GM23338 (cell line): ENCODE results near the gene WNT1. TPM values are rescaled to one million over a fixed set of nuclear protein-coding genes. Genes with fewer than 3 reads are reported as not detected.

Experiments
- ATAC-seq: fragments of 200-7000 bp; cut with Tn5 transposase; 3 replicates; pipeline ENCODE4 v1.9.1; 2020
- DNase-seq: peaks from one replicate; pipeline ENCODE4 v3.0.0-alpha.2; 2015; ENCODE audit warnings: low spot score
- H2AFZ ChIP-seq: fragments of 200-600 bp; sonication (generic); 2 replicates; pipeline ENCODE4 v1.8.0; 2016; ENCODE audit warnings: antibody characterized with exemption, mild to moderate bottlenecking, moderate library complexity
- H3F3A ChIP-seq: fragments of 200-600 bp; sonication (generic); replicated peaks from 2 replicates; pipeline ENCODE4 v1.8.0; 2017; ENCODE audit warnings: antibody characterized with exemption, mixed run types, low read depth
- H3K27ac ChIP-seq: fragments of 200-600 bp; sonication (generic); 2 replicates; pipeline ENCODE4 v1.6.1; 2016; ENCODE audit warnings: low read depth
- H3K27me3 ChIP-seq: fragments of 200-600 bp; sonication (generic); 2 replicates; pipeline ENCODE4 v1.8.0; 2016; ENCODE audit warnings: mild to moderate bottlenecking, mixed run types, moderate library complexity; ENCODE audit not compliant: insufficient read depth
- H3K36me3 ChIP-seq: fragments of 200-600 bp; sonication (generic); 2 replicates; pipeline ENCODE4 v1.8.0; 2016; ENCODE audit warnings: mild to moderate bottlenecking; ENCODE audit not compliant: insufficient read depth
- H3K4me1 ChIP-seq: fragments of 200-600 bp; sonication (generic); 2 replicates; pipeline ENCODE4 v1.8.0; 2016; ENCODE audit warnings: mild to moderate bottlenecking, moderate library complexity; ENCODE audit not compliant: insufficient read depth
- H3K4me2 ChIP-seq: fragments of 200-600 bp; sonication (generic); 2 replicates; pipeline ENCODE4 v1.7.1; 2017; ENCODE audit warnings: mixed run types
- H3K4me3 ChIP-seq: fragments of 200-600 bp; sonication (generic); 2 replicates; pipeline ENCODE4 v1.6.1; 2016; ENCODE audit warnings: mixed run types
- H3K79me2 ChIP-seq: fragments of 200-600 bp; sonication (generic); replicated peaks from 2 replicates; pipeline ENCODE4 v1.8.0; 2017; ENCODE audit warnings: mild to moderate bottlenecking; ENCODE audit not compliant: insufficient read depth
- H3K9me2 ChIP-seq: fragments of 200-600 bp; sonication (generic); 2 replicates; pipeline ENCODE4 v1.8.0; 2017; ENCODE audit not compliant: insufficient read depth
- H4K20me1 ChIP-seq: fragments of 200-600 bp; sonication (generic); replicated peaks from 2 replicates; pipeline ENCODE4 v1.8.0; 2017; ENCODE audit warnings: mild to moderate bottlenecking; ENCODE audit not compliant: insufficient read depth
- H3K27ac Mint-ChIP-seq: 2 replicates; pipeline ENCODE4 v1.8.0; 2020; ENCODE audit warnings: inconsistent platforms, mild to moderate bottlenecking, moderate library complexity, mixed read lengths
- H3K27me3 Mint-ChIP-seq: 3 replicates; pipeline ENCODE4 v1.8.0; 2022; ENCODE audit warnings: low read depth, mild to moderate bottlenecking, moderate library complexity, mixed read lengths, inconsistent platforms; ENCODE audit not compliant: insufficient read depth, poor library complexity
- H3K36me3 Mint-ChIP-seq: 3 replicates; pipeline ENCODE4 v1.8.0; 2021; ENCODE audit warnings: low read depth, mild to moderate bottlenecking, inconsistent platforms, moderate library complexity, mixed read lengths
- H3K4me1 Mint-ChIP-seq: 3 replicates; pipeline ENCODE4 v1.8.0; 2020; ENCODE audit warnings: mild to moderate bottlenecking, inconsistent platforms, mixed read lengths
- H3K4me3 Mint-ChIP-seq: 3 replicates; pipeline ENCODE4 v1.8.0; 2021; ENCODE audit warnings: moderate library complexity, mild to moderate bottlenecking, inconsistent platforms, mixed read lengths
- H3K9me3 Mint-ChIP-seq: 3 replicates; pipeline ENCODE4 v1.8.0; 2020; ENCODE audit warnings: moderate library complexity, mild to moderate bottlenecking, inconsistent platforms, mixed read lengths
- CREB1 ChIP-seq: fragments of 250-450 bp; sonication (Bioruptor Pico); IDR thresholded peaks from 2 replicates; pipeline ENCODE4 v1.5.0; 2020; ENCODE audit warnings: low read depth, mild to moderate bottlenecking, moderate library complexity
- CTCF ChIP-seq, 2 experiments: fragments of 200-600 bp in 1 of 2; sonication (generic) in 1 of 2; conservative IDR thresholded peaks; 2 replicates each; pipeline versions ENCODE4 v1.5.1 to v1.6.1; 2016 to 2017; ENCODE audit warnings: antibody characterized with exemption in 2 of 2, low read depth in 2 of 2, mild to moderate bottlenecking in 2 of 2, moderate library complexity in 1 of 2
- EZH2 ChIP-seq: fragments of 200-600 bp; sonication (generic); IDR thresholded peaks from one replicate; pipeline ENCODE4 v1.8.0; 2017; ENCODE audit warnings: antibody characterized with exemption, mild to moderate bottlenecking, low read depth; ENCODE audit not compliant: unreplicated experiment
- EZH2phosphoT487 ChIP-seq: fragments of 200-600 bp; sonication (generic); IDR thresholded peaks from one replicate; pipeline ENCODE4 v1.8.1; 2018; ENCODE audit warnings: antibody characterized with exemption; ENCODE audit not compliant: unreplicated experiment
- JUNB ChIP-seq: IDR thresholded peaks from one replicate; pipeline ENCODE4 v1.6.1; 2016; ENCODE audit warnings: antibody characterized with exemption; ENCODE audit not compliant: unreplicated experiment
- NANOG ChIP-seq: IDR thresholded peaks from 2 replicates; pipeline ENCODE4 v1.6.1; 2016; ENCODE audit warnings: antibody characterized with exemption, borderline replicate concordance
- POLR2AphosphoS5 ChIP-seq: IDR thresholded peaks from 2 replicates; pipeline ENCODE4 v1.6.1; 2016; ENCODE audit warnings: antibody characterized with exemption, low read depth
- STAT1 ChIP-seq: IDR thresholded peaks from one replicate; pipeline ENCODE4 v1.6.1; 2016; ENCODE audit warnings: antibody characterized with exemption; ENCODE audit not compliant: unreplicated experiment
- ZNF114 ChIP-seq: fragments of 250-450 bp; sonication (Bioruptor Pico); IDR thresholded peaks from 2 replicates; pipeline ENCODE4 v1.5.0; 2020; ENCODE audit warnings: mild to moderate bottlenecking, moderate library complexity
- ZNF331 ChIP-seq: fragments of 250-450 bp; sonication (Bioruptor Pico); IDR thresholded peaks from 2 replicates; pipeline ENCODE4 v1.5.0; 2020; ENCODE audit warnings: low read depth, mild to moderate bottlenecking, moderate library complexity
- ZNF462 ChIP-seq: fragments of 250-450 bp; sonication (Bioruptor Pico); IDR thresholded peaks from 2 replicates; pipeline ENCODE4 v1.5.0; 2020; ENCODE audit warnings: mild to moderate bottlenecking, moderate library complexity
- polyA plus RNA-seq: library from polyadenylated mRNA; unstranded; fragments of >200 nt; fragmentation: Nextera tagmentation; extraction: Ambion mirVana; gene quantifications from 2 replicates; pipeline ENCODE4 v1.2.1, GENCODE V29; 2016
- total RNA-seq: library from RNA; depleted of rRNA; stranded (reverse); fragments of >200 nt; shearing (Covaris generic); gene quantifications from 2 replicates; pipeline ENCODE4 v1.2.3, GENCODE V29; 2014
- TF ChIP-seq, protein P1 (sequence below): IDR thresholded peaks from one replicate; pipeline ENCODE4 v1.6.1; 2018; ENCODE audit warnings: antibody characterized with exemption; ENCODE audit not compliant: unreplicated experiment
- TF ChIP-seq, protein P2 (sequence below): IDR thresholded peaks from 2 replicates; pipeline ENCODE4 v1.6.1; 2016; ENCODE audit warnings: antibody characterized with exemption

The WNT1 gene
- total and polyA plus RNA-seq, 2 experiments from 2014 or later: not detected

DNA sequence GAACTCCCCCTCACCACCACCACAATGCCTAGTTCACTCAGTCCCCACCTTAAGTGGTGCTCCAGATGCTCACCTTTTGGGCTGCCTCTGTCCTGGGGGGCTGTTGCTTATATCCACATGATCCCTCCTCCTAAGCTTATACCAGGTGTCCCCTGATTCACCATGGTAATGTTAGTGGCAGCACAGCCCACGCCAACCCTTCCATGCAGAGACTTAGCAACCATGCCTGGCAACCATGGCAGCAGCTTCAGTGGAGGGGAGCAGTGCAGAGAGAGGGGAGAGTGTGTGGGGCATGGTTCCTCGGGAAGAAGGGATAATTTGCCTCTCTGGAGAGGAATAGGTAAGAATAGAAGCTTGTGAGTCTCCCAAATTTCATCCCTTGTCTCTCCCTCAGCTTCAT, 22.2 kb downstream of the WNT1 start:
- no peak overlapping the region for H3K27ac ChIP-seq
- no peak for DNase-seq
- H3K9me2 ChIP-seq: no peaks in the 10 kb centered on the region
- H2AFZ ChIP-seq: no peak overlapping the region
- H3K36me3 Mint-ChIP-seq: peaks cover 14% of the 10 kb centered on the region; the same call in 2 of the 3 replicates
- peaks cover 16% of the 10 kb centered on the region; the same call in 1 of the 2 replicates for H3K4me1 ChIP-seq
- peaks cover 12% of the 10 kb centered on the region; the same call in 1 of the 2 replicates for H4K20me1 ChIP-seq
- TF ChIP-seq POLR2AphosphoS5 (no peak), STAT1 (no peak), ZNF462 (no peak), ZNF331 (CRISPR knock-in tag) (no peak), CREB1 (no peak), NANOG (no peak), JUNB (no peak), CTCF (conservative IDR thresholded peaks at IDR 0.05; ENCODE audit: low read depth in 2 of 2) (no peak), EZH2phosphoT487 (no peak), EZH2 (no peak), ZNF114 (no peak)
- TF ChIP-seq, protein P1, sequence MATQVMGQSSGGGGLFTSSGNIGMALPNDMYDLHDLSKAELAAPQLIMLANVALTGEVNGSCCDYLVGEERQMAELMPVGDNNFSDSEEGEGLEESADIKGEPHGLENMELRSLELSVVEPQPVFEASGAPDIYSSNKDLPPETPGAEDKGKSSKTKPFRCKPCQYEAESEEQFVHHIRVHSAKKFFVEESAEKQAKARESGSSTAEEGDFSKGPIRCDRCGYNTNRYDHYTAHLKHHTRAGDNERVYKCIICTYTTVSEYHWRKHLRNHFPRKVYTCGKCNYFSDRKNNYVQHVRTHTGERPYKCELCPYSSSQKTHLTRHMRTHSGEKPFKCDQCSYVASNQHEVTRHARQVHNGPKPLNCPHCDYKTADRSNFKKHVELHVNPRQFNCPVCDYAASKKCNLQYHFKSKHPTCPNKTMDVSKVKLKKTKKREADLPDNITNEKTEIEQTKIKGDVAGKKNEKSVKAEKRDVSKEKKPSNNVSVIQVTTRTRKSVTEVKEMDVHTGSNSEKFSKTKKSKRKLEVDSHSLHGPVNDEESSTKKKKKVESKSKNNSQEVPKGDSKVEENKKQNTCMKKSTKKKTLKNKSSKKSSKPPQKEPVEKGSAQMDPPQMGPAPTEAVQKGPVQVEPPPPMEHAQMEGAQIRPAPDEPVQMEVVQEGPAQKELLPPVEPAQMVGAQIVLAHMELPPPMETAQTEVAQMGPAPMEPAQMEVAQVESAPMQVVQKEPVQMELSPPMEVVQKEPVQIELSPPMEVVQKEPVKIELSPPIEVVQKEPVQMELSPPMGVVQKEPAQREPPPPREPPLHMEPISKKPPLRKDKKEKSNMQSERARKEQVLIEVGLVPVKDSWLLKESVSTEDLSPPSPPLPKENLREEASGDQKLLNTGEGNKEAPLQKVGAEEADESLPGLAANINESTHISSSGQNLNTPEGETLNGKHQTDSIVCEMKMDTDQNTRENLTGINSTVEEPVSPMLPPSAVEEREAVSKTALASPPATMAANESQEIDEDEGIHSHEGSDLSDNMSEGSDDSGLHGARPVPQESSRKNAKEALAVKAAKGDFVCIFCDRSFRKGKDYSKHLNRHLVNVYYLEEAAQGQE: no peak
- TF ChIP-seq, protein P2, sequence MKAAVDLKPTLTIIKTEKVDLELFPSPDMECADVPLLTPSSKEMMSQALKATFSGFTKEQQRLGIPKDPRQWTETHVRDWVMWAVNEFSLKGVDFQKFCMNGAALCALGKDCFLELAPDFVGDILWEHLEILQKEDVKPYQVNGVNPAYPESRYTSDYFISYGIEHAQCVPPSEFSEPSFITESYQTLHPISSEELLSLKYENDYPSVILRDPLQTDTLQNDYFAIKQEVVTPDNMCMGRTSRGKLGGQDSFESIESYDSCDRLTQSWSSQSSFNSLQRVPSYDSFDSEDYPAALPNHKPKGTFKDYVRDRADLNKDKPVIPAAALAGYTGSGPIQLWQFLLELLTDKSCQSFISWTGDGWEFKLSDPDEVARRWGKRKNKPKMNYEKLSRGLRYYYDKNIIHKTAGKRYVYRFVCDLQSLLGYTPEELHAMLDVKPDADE: no peak
- no peak overlapping the region; the same call in 2 of the 3 replicates for H3K4me3 Mint-ChIP-seq
- H3K27me3 Mint-ChIP-seq: peaks cover 56% of the 10 kb centered on the region
- no peaks in the 10 kb centered on the region for H3K36me3 ChIP-seq
- no peak for ATAC-seq
- peaks cover 63% of the 10 kb centered on the region for H3K27me3 ChIP-seq
- H3K79me2 ChIP-seq: no peaks in the 10 kb centered on the region
- no peak overlapping the region; the same call in 1 of the 2 replicates for H3K4me3 ChIP-seq
- H3K9me3 Mint-ChIP-seq: no peaks in the 10 kb centered on the region
- peaks cover 21% of the 10 kb centered on the region for H3K4me1 Mint-ChIP-seq
- H3K4me2 ChIP-seq: peak overlapping the region; percentile 93
- H3F3A ChIP-seq: peaks cover 18% of the 10 kb centered on the region; the same call in 1 of the 2 replicates
- no peak overlapping the region for H3K27ac Mint-ChIP-seq
